Ascending aorta (tissue), 2 donors: Measurements from ENCODE around the gene CLIP3. TPM values are rescaled to one million over a fixed set of nuclear protein-coding genes. Genes with fewer than 3 reads are reported as not detected.

Experiments
- DNase-seq, 2 donors: peaks; one replicate each; pipeline ENCODE4 v3.0.0-alpha.2; 2019; ENCODE audit warnings: low spot score in 2 of 2
- H3K27ac ChIP-seq, 2 donors: fragments of 200-600 bp; sonication (generic); one replicate each; pipeline ENCODE4 v1.5.1; 2016 to 2017; ENCODE audit warnings: mild to moderate bottlenecking in 1 of 2
- H3K27me3 ChIP-seq: fragments of 200-600 bp; sonication (generic); one replicate; pipeline ENCODE4 v1.5.1; 2017
- H3K36me3 ChIP-seq, 2 donors: fragments of 200-600 bp; sonication (generic); one replicate each; pipeline ENCODE4 v1.5.1; 2016
- H3K4me1 ChIP-seq, 2 donors: fragments of 200-600 bp; sonication (generic); one replicate each; pipeline ENCODE4 v1.5.1; 2016 to 2017; ENCODE audit warnings: mild to moderate bottlenecking in 1 of 2
- H3K4me3 ChIP-seq, 2 donors: fragments of 200-600 bp; sonication (generic); one replicate each; pipeline ENCODE4 v1.5.1; 2016 to 2017; ENCODE audit warnings: mild to moderate bottlenecking in 1 of 2
- H3K9me3 ChIP-seq, 2 donors: fragments of 200-600 bp; sonication (generic); one replicate each; pipeline ENCODE4 v1.5.1; 2016
- intact Hi-C: fragments of 100-400 bp; cut with DNase I; formaldehyde crosslinking; loops from one replicate; pipeline ENCODE4 v1.15.1; 2023
- total RNA-seq: library from RNA; depleted of rRNA; stranded (reverse); fragments of >200 nt; gene quantifications from one replicate; pipeline ENCODE4 v1.1.0, GENCODE V29; 2016
- TF ChIP-seq, protein P1 (sequence below), 3 experiments: fragments of 200-600 bp in 2 of 3; fragments of 450-650 bp in 1 of 3; sonication (generic) in 2 of 3; IDR thresholded peaks; one replicate each; pipeline ENCODE4 v1.5.1; 2016 to 2019; ENCODE audit warnings: antibody characterized with exemption in 3 of 3, mild to moderate bottlenecking in 1 of 3, moderate library complexity in 1 of 3

Gene CLIP3
- total RNA-seq, 1 donor from 2014 or later: 43.2 TPM

DNA sequence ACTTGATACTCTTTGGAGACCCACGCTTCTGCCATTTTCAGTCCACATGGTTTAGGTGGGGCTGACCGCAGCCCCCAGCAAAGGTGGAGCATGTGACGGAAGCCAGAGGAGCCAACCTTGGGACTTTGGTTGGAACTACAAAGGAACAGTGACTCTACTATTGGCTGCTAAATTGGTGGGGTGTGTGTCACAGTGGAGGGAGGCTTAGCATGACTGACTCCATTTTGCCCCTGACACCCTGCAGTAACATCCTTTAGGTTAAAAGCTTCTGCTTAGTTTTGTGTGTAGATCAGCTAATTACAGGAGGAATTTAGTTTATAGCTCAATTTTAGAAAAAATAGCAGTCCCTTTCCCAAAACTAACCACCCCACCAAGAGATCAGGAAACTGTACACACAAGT is 31.1 kb downstream of the CLIP3 start:
- Histone ChIP-seq H3K27me3 (no peaks in the 10 kb centered on the region), H3K36me3 (peaks cover 4 to 10% of the 10 kb centered on the region in 2 donors), H3K27ac (no peak overlapping the region), H3K4me3 (no peak overlapping the region), H3K4me1 (peaks cover 0 to 2% of the 10 kb centered on the region in 2 donors), H3K9me3 (no peaks in the 10 kb centered on the region)
- TF ChIP-seq, protein P1, sequence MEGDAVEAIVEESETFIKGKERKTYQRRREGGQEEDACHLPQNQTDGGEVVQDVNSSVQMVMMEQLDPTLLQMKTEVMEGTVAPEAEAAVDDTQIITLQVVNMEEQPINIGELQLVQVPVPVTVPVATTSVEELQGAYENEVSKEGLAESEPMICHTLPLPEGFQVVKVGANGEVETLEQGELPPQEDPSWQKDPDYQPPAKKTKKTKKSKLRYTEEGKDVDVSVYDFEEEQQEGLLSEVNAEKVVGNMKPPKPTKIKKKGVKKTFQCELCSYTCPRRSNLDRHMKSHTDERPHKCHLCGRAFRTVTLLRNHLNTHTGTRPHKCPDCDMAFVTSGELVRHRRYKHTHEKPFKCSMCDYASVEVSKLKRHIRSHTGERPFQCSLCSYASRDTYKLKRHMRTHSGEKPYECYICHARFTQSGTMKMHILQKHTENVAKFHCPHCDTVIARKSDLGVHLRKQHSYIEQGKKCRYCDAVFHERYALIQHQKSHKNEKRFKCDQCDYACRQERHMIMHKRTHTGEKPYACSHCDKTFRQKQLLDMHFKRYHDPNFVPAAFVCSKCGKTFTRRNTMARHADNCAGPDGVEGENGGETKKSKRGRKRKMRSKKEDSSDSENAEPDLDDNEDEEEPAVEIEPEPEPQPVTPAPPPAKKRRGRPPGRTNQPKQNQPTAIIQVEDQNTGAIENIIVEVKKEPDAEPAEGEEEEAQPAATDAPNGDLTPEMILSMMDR (IDR thresholded peaks at IDR 0.05): no peak
- intact Hi-C loops: no loop called here
- no peak for DNase-seq

DNA sequence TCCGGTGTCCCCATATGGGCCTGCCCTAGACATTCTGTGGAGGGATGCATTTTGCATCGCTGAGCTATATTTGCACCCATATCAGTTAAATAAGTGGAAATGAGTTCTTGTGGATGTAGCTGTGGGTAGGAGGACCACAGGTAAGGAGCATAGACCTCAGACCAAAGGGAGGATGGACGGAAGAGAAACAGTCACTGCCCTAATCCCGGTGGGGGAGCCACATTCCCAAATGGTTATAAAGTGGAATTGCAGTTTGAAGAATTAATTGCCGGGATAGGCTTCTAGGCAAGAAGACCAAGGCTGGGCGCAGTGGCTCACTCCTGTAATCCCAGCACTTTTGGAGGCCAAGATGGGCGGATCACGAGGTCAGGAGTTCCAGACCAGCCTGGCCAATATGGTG is 35.9 kb downstream of the CLIP3 start:
- Histone ChIP-seq H3K36me3 (peaks cover 4 to 10% of the 10 kb centered on the region in 2 donors), H3K27me3 (no peaks in the 10 kb centered on the region), H3K4me3 (no peak overlapping the region), H3K9me3 (no peaks in the 10 kb centered on the region), H3K27ac (peak overlapping the region in 1 of 2 donors; percentile 4), H3K4me1 (peaks cover 3 to 14% of the 10 kb centered on the region in 2 donors)
- TF ChIP-seq, protein P1 (IDR thresholded peaks at IDR 0.05): no peak
- DNase-seq: no peak
- intact Hi-C loops: loop anchor here (5.0 kb wide), 2 partner anchors 36 to 56 kb away; partner anchors contain the start of genes CLIP3, THAP8 and WDR62

DNA sequence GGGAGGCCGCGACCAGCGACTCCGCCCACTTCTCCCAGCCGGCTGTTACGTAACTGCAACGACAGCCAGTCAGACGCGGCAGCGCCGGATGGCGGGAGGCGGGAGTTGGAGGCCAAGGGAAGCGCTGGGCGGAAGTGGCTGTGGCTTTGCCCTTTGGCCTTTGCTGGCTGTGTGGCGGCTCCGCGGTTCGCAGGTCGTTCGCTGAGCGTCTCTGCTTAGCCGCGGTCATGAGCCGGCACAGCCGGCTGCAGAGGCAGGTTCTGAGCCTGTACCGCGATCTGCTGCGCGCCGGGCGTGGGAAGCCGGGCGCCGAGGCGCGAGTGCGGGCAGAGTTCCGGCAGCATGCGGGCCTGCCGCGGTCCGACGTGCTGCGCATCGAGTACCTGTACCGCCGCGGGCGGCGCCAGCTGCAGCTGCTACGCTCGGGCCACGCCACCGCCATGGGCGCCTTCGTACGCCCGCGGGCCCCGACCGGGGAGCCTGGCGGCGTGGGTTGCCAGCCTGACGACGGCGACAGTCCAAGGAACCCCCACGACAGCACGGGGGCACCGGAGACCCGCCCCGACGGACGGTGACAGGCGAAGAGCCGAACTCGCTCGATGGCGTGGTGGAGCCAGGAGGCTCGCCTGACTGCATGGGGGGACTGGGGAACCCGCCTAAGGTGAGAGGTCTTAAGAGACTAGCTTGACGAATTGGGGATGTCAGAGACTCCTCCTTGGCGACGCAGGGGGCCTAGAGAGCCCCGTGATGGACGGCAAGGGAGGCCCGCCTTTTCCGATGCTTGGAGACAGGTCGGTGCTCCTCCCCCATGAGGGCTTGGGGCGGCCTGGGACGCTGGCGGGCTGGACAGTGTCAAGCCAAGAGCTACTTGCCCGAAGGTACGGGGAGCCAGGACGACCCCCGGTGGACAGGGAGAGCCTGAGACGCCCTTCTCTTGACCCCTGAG is 37.4 kb downstream of the CLIP3 start, which contains the start of gene SDHAF1:
TSS of gene SDHAF1 (plus strand) at position 141 of the 946 bp plus-strand sequence. CDS start at position 228, 87 bp downstream.
- H3K4me1 ChIP-seq: peaks cover 3 to 14% of the 10 kb centered on the region in 2 donors

DNA sequence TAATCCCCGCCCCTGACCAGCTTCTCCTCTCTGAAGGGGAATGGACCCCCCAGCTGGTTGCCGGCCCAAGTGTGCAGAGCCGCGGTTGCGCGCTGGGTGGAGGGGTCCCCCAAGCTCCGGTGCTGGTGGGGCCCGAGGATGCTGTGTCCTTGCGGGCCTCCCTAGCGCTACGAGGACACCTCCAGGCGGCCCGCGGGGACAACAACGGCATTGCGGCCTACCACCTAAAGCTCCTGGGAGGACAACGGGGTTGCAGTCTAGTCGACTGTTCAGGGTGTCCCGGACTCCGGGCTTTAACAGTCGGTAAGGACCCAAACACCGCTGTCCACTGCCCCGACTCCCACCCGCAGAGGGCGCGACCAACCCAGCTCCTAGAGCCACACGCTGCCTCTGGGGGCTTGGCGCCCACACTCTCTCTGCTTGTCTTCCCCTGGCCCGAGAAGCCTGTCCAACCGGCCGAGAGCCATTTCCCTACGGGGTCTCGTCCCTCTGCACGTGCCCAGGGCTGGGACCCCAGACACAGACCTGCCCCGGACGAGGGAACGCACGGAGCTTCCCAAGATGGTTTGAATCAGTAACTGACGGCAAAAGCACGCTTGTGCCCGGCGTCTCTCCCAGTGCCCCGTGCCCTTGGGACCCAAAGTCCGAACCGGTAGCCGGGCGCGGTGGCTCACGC is 38.6 kb downstream of the CLIP3 start:
- H3K27ac ChIP-seq: peak overlapping the region; percentile 73 to 74
- intact Hi-C loops: loop anchor here (2.0 kb wide), 2 partner anchors 121 to 253 kb away; partner anchors contain the start of genes POLR2I and TBCB

More for the DNA sequence above, 37.4 kb downstream of the CLIP3 start, which contains the start of gene SDHAF1:
- TF ChIP-seq, protein P1 (IDR thresholded peaks at IDR 0.05): no peak
- Histone ChIP-seq H3K27ac (peak within 1 kb of the TSS; percentile 73 to 74), H3K27me3 (no peaks in the 10 kb centered on the region), H3K4me3 (peak within 1 kb of the TSS; percentile 82 to 87), H3K9me3 (no peaks in the 10 kb centered on the region), H3K36me3 (peaks cover 0 to 10% of the 10 kb centered on the region in 2 donors)
- intact Hi-C loops: loop anchor here (1.0 to 5.0 kb wide), 5 partner anchors 19 to 255 kb away; partner anchors contain the start of genes ALKBH6, CLIP3, POLR2I and TBCB
- peak; percentile 85 to 98 for DNase-seq

More for the DNA sequence above, 38.6 kb downstream of the CLIP3 start:
- H3K4me1 ChIP-seq: peaks cover 3 to 14% of the 10 kb centered on the region in 2 donors
- H3K4me3 ChIP-seq: peak overlapping the region; percentile 82 to 87
- no peaks in the 10 kb centered on the region for H3K27me3 ChIP-seq
- H3K9me3 ChIP-seq: no peaks in the 10 kb centered on the region
- peaks cover 0 to 10% of the 10 kb centered on the region in 2 donors for H3K36me3 ChIP-seq
- DNase-seq: no peak
- TF ChIP-seq, protein P1 (IDR thresholded peaks at IDR 0.05): peak in 1 of 3 experiments; percentile 26
